ENCODE measurements around the gene SLC1A7. TPM values are rescaled to one million over a fixed set of nuclear protein-coding genes. Genes with fewer than 3 reads are reported as not detected.

Gene SLC1A7
- polyA plus RNA-seq, 1 donor (not counting 4 experiments of a cell fraction or from before 2014, with no cell fraction given): not detected

DNA sequence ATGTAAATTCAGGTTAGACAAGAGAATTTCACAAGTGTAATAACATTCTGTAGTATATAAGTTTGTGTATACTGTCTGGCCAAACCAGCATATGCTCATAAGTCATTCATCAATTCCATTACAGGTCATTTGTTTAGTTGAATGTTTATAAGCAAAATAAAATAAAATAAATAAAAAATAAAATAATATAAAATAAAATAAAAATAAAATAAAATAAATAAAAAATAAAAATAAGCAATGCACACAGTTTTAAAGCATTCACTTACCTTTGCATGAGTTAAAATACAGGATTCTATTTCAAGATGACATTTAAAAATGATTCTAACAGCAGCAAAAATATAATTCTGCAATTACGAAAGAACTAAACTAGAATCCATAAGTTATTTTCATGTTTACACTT is 70.5 kb downstream of the SLC1A7 start:
- no peaks in the 10 kb centered on the region for H3K79me2 ChIP-seq (ENCODE audit: control insufficient read depth, insufficient read depth, low read length)
- H2AFZ ChIP-seq (ENCODE audit: control insufficient read depth, low read length): no peak overlapping the region
- no peaks in the 10 kb centered on the region for H4K20me1 ChIP-seq (ENCODE audit: control insufficient read depth, extremely low read depth, insufficient read depth, low read length)
- DNase-seq (ENCODE audit: low read depth, low spot score) (no peak), FAIRE-seq (no peak)
- H3K36me3 ChIP-seq (ENCODE audit: control insufficient read depth in 2 of 2, extremely low read depth in 1 of 2, insufficient read depth in 2 of 2, low read length in 2 of 2): no peaks in the 10 kb centered on the region
- no peaks in the 10 kb centered on the region for H3K9me3 ChIP-seq (ENCODE audit: control insufficient read depth, low read depth, low read length)
- no peak overlapping the region for H3K9ac ChIP-seq (ENCODE audit: control insufficient read depth, extremely low read depth, insufficient read depth, low read length)
- dilution Hi-C loops (cut with MboI; ENCODE audit: extremely low pct_ligation_motif_present, low sequenced_read_pairs): no loop called here
- TF ChIP-seq, protein P1, sequence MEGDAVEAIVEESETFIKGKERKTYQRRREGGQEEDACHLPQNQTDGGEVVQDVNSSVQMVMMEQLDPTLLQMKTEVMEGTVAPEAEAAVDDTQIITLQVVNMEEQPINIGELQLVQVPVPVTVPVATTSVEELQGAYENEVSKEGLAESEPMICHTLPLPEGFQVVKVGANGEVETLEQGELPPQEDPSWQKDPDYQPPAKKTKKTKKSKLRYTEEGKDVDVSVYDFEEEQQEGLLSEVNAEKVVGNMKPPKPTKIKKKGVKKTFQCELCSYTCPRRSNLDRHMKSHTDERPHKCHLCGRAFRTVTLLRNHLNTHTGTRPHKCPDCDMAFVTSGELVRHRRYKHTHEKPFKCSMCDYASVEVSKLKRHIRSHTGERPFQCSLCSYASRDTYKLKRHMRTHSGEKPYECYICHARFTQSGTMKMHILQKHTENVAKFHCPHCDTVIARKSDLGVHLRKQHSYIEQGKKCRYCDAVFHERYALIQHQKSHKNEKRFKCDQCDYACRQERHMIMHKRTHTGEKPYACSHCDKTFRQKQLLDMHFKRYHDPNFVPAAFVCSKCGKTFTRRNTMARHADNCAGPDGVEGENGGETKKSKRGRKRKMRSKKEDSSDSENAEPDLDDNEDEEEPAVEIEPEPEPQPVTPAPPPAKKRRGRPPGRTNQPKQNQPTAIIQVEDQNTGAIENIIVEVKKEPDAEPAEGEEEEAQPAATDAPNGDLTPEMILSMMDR (optimal IDR thresholded peaks at IDR 0.05 in 1 of 3, IDR thresholded peaks at IDR 0.05 in 1 of 3, conservative IDR thresholded peaks at IDR 0.05 in 1 of 3; ENCODE audit: extremely low read depth in 1 of 3, insufficient read depth in 2 of 3, low read length in 3 of 3): no peak
- TF ChIP-seq EZH2 (IDR thresholded peaks at IDR 0.05; ENCODE audit: low read length): no peak
- H3K9me1 ChIP-seq (ENCODE audit: control insufficient read depth, extremely low read depth, insufficient read depth, low read length): no peaks in the 10 kb centered on the region
- no peak overlapping the region for H3K27ac ChIP-seq (ENCODE audit: control insufficient read depth, insufficient read depth, low read length)
- H3K4me2 ChIP-seq (ENCODE audit: control insufficient read depth, extremely low read depth, insufficient read depth, low read depth, low read length): no peak overlapping the region
- H3K4me1 ChIP-seq (ENCODE audit: control insufficient read depth, extremely low read depth, insufficient read depth, low read length): no peaks in the 10 kb centered on the region
- H3K27me3 ChIP-seq (ENCODE audit: control insufficient read depth, extremely low read depth, insufficient read depth, low read length): no peaks in the 10 kb centered on the region
- H3K4me3 ChIP-seq (ENCODE audit: control insufficient read depth in 2 of 3, extremely low read depth in 1 of 3, insufficient read depth in 2 of 3, low read depth in 1 of 3, low read length in 3 of 3): no peak overlapping the region

DNA sequence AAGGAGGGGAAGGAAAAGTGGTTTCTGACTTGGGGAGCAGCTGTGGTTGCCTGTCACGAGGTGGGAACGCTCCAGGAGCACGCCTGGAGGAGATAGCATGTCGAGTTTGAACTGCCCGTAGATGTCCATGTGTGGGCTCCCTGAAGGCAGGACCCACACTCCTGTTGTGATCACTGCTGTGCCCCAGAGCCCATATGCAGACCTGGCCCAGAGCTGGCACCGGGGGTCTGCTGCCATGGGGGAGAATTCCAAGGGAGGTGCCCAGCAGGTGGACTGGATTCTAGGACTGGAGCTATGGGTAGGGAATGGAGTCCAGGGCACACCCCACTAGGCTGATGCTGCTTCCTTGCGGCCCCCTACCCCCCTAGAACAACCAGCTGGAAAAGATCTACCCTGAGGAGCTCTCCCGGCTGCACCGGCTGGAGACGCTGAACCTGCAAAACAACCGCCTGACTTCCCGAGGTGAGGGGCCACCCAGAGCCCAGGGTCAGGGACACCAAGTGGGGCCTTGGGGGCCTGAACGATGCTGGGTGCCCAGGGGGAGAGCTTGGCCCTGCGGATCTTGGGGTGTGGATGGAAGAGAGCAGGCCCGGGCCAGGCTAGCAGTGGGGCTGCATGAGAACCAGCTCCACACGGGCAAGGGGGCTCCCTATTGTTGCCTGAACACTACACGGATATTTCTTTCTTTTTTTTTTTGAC is 71.1 kb downstream of the SLC1A7 start:
- Histone ChIP-seq H2AFZ (ENCODE audit: control insufficient read depth, low read length) (no peak overlapping the region), H3K9me3 (ENCODE audit: control insufficient read depth, low read depth, low read length) (no peaks in the 10 kb centered on the region), H3K79me2 (ENCODE audit: control insufficient read depth, insufficient read depth, low read length) (no peaks in the 10 kb centered on the region), H3K27me3 (ENCODE audit: control insufficient read depth, extremely low read depth, insufficient read depth, low read length) (no peaks in the 10 kb centered on the region), H3K27ac (ENCODE audit: control insufficient read depth, insufficient read depth, low read length) (no peak overlapping the region), H3K36me3 (ENCODE audit: control insufficient read depth in 2 of 2, extremely low read depth in 1 of 2, insufficient read depth in 2 of 2, low read length in 2 of 2) (no peaks in the 10 kb centered on the region), H3K4me3 (ENCODE audit: control insufficient read depth in 2 of 3, extremely low read depth in 1 of 3, insufficient read depth in 2 of 3, low read depth in 1 of 3, low read length in 3 of 3) (no peak overlapping the region), H4K20me1 (ENCODE audit: control insufficient read depth, extremely low read depth, insufficient read depth, low read length) (no peaks in the 10 kb centered on the region), H3K9ac (ENCODE audit: control insufficient read depth, extremely low read depth, insufficient read depth, low read length) (no peak overlapping the region), H3K4me1 (ENCODE audit: control insufficient read depth, extremely low read depth, insufficient read depth, low read length) (no peaks in the 10 kb centered on the region), H3K4me2 (ENCODE audit: control insufficient read depth, extremely low read depth, insufficient read depth, low read depth, low read length) (no peak overlapping the region), H3K9me1 (ENCODE audit: control insufficient read depth, extremely low read depth, insufficient read depth, low read length) (no peaks in the 10 kb centered on the region)
- no peak for FAIRE-seq
- TF ChIP-seq, protein P1 (optimal IDR thresholded peaks at IDR 0.05 in 1 of 3, IDR thresholded peaks at IDR 0.05 in 1 of 3, conservative IDR thresholded peaks at IDR 0.05 in 1 of 3; ENCODE audit: extremely low read depth in 1 of 3, insufficient read depth in 2 of 3, low read length in 3 of 3): no peak
- TF ChIP-seq EZH2 (IDR thresholded peaks at IDR 0.05; ENCODE audit: low read length): no peak
- DNase-seq (ENCODE audit: low read depth, low spot score): no peak
- dilution Hi-C loops (cut with MboI; ENCODE audit: extremely low pct_ligation_motif_present, low sequenced_read_pairs): no loop called here

Measured in keratinocyte (primary cell).